Mucosa of stomach (tissue), 1 donor: ENCODE results near the gene DRG2.

ENCODE experiments used
- H3K27me3 ChIP-seq: one replicate; pipeline ENCODE4 v1.7.0; 2013; ENCODE audit warnings: mild to moderate bottlenecking, low read length; ENCODE audit not compliant: control insufficient read depth, insufficient read depth
- H3K36me3 ChIP-seq: one replicate; pipeline ENCODE4 v1.7.0; 2013; ENCODE audit warnings: low read length; ENCODE audit not compliant: control insufficient read depth, insufficient read depth
- H3K4me1 ChIP-seq: one replicate; pipeline ENCODE4 v1.7.0; 2013; ENCODE audit warnings: mild to moderate bottlenecking, low read length; ENCODE audit not compliant: control insufficient read depth, insufficient read depth
- H3K4me3 ChIP-seq: one replicate; pipeline ENCODE4 v1.7.0; 2013; ENCODE audit warnings: low read length
- H3K9ac ChIP-seq: one replicate; pipeline ENCODE4 v1.7.0; 2013; ENCODE audit warnings: mild to moderate bottlenecking, low read length, moderate library complexity
- H3K9me3 ChIP-seq: one replicate; pipeline ENCODE4 v1.7.0; 2013; ENCODE audit warnings: mild to moderate bottlenecking, low read length, moderate library complexity; ENCODE audit not compliant: control insufficient read depth
- donor health status: Pancreatic carcinoma.

Gene DRG2

GRCh38 chr17:18089613-18090012 lies 1.9 kb downstream of the DRG2 start:
- H3K36me3 ChIP-seq, result no peaks in the 10 kb centered on the region
- no peaks in the 10 kb centered on the region for H3K27me3 ChIP-seq
- H3K4me3 ChIP-seq, result no peak overlapping the region
- no peaks in the 10 kb centered on the region for H3K9me3 ChIP-seq
- H3K4me1 ChIP-seq, result peaks cover 11% of the 10 kb centered on the region
- H3K9ac ChIP-seq, result no peak overlapping the region

DNA sequence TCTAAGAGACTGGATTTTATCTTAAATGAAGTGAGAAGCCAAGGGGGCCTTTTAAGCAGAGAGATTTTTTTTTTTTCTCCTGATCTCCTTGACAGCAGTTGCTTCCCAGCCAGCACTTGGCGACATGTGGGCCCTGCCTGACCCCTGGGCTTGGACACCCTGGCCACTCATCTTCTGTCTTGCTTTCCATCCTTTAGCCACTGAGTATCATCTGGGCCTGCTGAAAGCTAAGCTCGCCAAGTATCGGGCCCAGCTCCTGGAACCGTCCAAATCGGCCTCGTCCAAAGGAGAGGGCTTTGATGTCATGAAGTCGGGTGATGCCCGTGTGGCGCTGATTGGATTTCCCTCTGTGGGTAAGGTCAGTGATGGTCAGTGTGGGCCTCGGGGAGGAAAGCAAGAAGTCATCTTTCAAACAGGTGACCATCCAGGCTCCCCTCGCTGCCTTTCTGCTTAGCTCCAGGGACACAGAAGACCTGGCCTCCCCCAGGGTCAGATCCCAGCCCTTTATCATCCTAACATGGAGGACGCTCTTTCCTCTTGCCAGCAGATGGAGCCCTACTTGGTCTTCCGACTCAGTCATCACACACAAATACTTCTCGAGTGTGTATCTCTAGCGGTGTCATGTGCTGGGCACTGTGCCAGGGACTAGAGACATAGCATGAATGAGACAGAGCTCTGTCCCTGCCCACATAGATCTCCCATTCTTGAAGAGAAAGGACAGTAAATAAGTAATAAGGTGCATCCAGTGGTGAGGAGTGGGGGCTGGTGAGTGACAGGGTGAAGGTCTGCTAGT lies 6.1 kb downstream of the DRG2 start:
- H3K36me3 ChIP-seq, result no peaks in the 10 kb centered on the region
- H3K4me3 ChIP-seq, result no peak overlapping the region
- H3K4me1 ChIP-seq, result peaks cover 2% of the 10 kb centered on the region
- H3K9me3 ChIP-seq, result no peaks in the 10 kb centered on the region
- no peaks in the 10 kb centered on the region for H3K27me3 ChIP-seq
- no peak overlapping the region for H3K9ac ChIP-seq

GRCh38 chr17:18094409-18094807 lies 6.7 kb downstream of the DRG2 start:
- no peaks in the 10 kb centered on the region for H3K27me3 ChIP-seq
- no peaks in the 10 kb centered on the region for H3K4me1 ChIP-seq
- H3K9me3 ChIP-seq, result no peaks in the 10 kb centered on the region
- H3K4me3 ChIP-seq, result no peak overlapping the region
- no peaks in the 10 kb centered on the region for H3K36me3 ChIP-seq
- no peak overlapping the region for H3K9ac ChIP-seq

- H3K9ac ChIP-seq, result no peak overlapping the region
- H3K27me3 ChIP-seq, result no peaks in the 10 kb centered on the region
- no peaks in the 10 kb centered on the region for H3K9me3 ChIP-seq
- no peak overlapping the region for H3K4me3 ChIP-seq
- no peaks in the 10 kb centered on the region for H3K4me1 ChIP-seq
- no peaks in the 10 kb centered on the region for H3K36me3 ChIP-seq
These were observed 11.8 kb downstream of the DRG2 start for GRCh38 chr17:18099516-18099915.

DNA sequence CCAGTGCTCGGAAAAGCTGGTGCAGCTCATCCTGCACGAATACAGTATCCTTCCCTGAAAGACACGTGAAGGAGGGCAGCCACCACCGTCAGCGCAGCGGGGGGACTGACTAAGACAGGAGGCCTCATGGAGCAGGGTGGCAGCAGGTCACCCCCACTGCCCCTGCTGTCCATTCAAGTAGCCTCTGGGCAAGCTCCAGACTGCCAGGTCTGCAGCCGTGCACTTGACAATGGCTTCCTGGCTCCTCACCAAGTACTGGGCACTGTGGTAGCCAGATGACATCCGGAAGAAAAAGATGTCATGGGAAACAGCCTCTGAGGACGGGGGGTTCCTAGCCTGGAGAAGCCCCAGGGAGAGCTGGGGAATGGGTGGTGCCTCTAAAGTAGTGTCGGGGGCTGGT lies 12.9 kb downstream of the DRG2 start:
- Histone ChIP-seq H3K27me3 (no peaks in the 10 kb centered on the region), H3K36me3 (no peaks in the 10 kb centered on the region), H3K9ac (no peak overlapping the region), H3K4me3 (no peak overlapping the region), H3K4me1 (no peaks in the 10 kb centered on the region), H3K9me3 (no peaks in the 10 kb centered on the region)

DNA sequence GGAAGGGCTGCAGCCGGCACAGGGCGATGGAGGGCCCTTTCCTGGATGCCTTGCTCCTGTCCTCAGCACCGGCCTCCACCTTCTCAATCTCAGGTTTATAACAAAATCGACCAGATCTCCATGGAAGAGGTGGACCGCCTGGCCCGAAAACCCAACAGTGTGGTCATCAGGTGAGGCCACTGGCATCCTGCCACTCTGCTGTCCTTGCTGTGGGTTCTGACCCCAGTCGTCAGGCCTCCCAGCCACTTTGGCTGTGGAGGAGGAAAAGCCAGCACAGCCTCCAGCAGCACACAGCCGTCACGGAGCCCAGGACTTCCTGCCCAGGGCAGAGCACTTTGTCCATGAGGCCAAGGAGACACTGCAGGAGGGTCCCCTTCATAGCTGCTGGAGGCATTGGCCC lies 14.1 kb downstream of the DRG2 start:
- Histone ChIP-seq H3K4me3 (no peak overlapping the region), H3K36me3 (no peaks in the 10 kb centered on the region), H3K4me1 (no peaks in the 10 kb centered on the region), H3K9me3 (no peaks in the 10 kb centered on the region), H3K9ac (no peak overlapping the region), H3K27me3 (no peaks in the 10 kb centered on the region)

DNA sequence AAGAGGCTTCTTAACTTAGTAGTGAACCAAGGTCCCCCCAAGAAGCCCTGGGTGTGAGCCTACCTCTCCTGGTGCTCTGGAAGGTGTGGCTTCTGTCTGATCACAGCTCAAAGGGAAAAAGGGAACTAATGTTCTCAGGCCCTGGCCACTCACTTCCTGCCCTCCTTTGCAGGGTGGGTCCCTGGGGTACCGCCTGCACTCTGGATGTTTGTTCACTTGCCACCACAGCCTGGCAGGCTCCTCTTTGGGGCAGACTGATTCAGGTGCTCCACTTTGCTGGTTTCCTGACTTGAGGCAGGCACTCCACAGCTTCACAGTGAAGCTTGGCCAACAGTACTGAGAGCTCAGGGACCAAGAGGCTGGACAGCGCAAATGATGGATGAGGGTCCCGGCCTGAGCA lies 14.9 kb downstream of the DRG2 start:
- no peaks in the 10 kb centered on the region for H3K27me3 ChIP-seq
- no peaks in the 10 kb centered on the region for H3K4me1 ChIP-seq
- H3K36me3 ChIP-seq, result no peaks in the 10 kb centered on the region
- no peak overlapping the region for H3K4me3 ChIP-seq
- H3K9me3 ChIP-seq, result no peaks in the 10 kb centered on the region
- H3K9ac ChIP-seq, result no peak overlapping the region

- Histone ChIP-seq H3K4me1 (no peaks in the 10 kb centered on the region), H3K4me3 (no peak overlapping the region), H3K36me3 (no peaks in the 10 kb centered on the region), H3K9me3 (no peaks in the 10 kb centered on the region), H3K9ac (no peak overlapping the region), H3K27me3 (no peaks in the 10 kb centered on the region)
These were observed 17.3 kb downstream of the DRG2 start for GRCh38 chr17:18105027-18105426.

DNA sequence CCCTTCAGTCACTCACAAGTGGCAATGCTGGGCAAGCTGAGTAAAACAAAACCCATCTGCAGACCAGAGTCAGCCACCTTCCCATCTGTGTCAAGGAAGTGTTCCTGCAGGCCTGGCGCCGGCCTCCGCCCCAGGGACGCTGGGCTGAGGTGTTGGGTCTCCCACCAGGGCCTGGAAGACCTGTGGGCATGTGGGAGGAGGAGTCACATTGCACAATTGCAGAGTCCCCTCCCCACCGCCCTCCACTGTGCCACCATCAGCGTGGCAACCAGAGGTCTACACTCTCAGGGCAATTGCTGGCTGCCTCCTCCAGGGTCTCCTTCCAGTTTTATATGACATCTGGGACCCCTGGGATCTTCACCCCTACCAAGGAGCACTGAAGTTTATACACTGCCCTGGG lies 17.8 kb downstream of the DRG2 start:
- no peaks in the 10 kb centered on the region for H3K36me3 ChIP-seq

GRCh38 chr17:18106211-18106610 lies 18.5 kb downstream of the DRG2 start:
- no peaks in the 10 kb centered on the region for H3K36me3 ChIP-seq

More for the DNA sequence above, 17.8 kb downstream of the DRG2 start:
- Histone ChIP-seq H3K4me3 (no peak overlapping the region), H3K9me3 (no peaks in the 10 kb centered on the region), H3K4me1 (no peaks in the 10 kb centered on the region), H3K27me3 (peaks cover 3% of the 10 kb centered on the region), H3K9ac (no peak overlapping the region)

DNA sequence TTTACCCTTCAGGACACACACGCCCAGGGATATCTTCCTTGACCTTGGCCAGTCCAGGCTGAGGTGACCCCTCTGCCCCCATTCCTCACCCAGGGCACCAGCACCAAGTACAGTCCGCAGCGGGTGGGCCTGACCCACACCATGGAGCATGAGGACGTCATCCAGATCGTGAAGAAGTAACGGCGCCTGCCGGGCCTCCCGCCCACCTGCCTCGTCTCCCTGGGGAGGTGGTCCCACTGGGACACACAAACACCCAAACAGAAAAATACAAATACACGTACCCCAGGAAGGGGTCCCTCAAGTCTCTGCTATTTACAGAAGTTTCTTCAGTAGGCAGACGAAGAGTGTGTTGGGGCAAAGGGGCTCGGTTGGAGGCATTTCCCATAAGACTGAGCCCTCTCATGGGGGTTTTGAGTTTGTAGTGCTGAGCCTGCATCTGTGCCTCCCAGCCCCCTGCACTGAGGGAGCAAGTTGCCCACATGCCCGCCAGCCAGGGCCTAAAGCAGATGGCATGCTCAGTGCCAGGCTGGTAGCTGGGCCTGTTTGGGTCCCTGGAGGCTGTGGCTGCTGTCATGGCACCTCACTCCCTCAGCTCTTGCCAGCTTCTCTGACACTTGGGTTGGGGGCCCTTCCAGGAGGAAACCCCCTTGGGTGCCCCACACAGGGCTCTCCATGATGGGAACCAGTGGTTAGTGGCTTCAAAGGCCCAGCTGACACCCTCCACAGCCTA lies 19.5 kb downstream of the DRG2 start:
- Histone ChIP-seq H3K27me3 (peaks cover 4% of the 10 kb centered on the region), H3K4me1 (no peaks in the 10 kb centered on the region), H3K36me3 (no peaks in the 10 kb centered on the region), H3K9ac (no peak overlapping the region), H3K4me3 (no peak overlapping the region), H3K9me3 (no peaks in the 10 kb centered on the region)

More at GRCh38 chr17:18106211-18106610, 18.5 kb downstream of the DRG2 start:
- H3K4me3 ChIP-seq, result no peak overlapping the region
- peaks cover 4% of the 10 kb centered on the region for H3K27me3 ChIP-seq
- H3K9me3 ChIP-seq, result no peaks in the 10 kb centered on the region
- H3K4me1 ChIP-seq, result no peaks in the 10 kb centered on the region
- no peak overlapping the region for H3K9ac ChIP-seq

- no peaks in the 10 kb centered on the region for H3K9me3 ChIP-seq
- H3K4me1 ChIP-seq, result no peaks in the 10 kb centered on the region
- no peak overlapping the region for H3K4me3 ChIP-seq
- H3K9ac ChIP-seq, result no peak overlapping the region
- peaks cover 4% of the 10 kb centered on the region for H3K27me3 ChIP-seq
- H3K36me3 ChIP-seq, result no peaks in the 10 kb centered on the region
These were observed 20.2 kb downstream of the DRG2 start for GRCh38 chr17:18107971-18108370.
